Vagina (tissue), 2 donors: ENCODE data around the gene HORMAD2. TPM values are rescaled to one million over a fixed set of nuclear protein-coding genes. Genes with fewer than 3 reads are reported as not detected.

ENCODE experiments used
- DNase-seq, 2 donors: peaks; one replicate each; pipeline ENCODE4 v3.0.0-alpha.2; 2017; ENCODE audit errors: extremely low spot score in 2 of 2
- H3K27ac ChIP-seq: fragments of 200-600 bp; sonication (generic); one replicate; pipeline ENCODE4 v1.5.1; 2019
- H3K27me3 ChIP-seq: fragments of 200-600 bp; sonication (generic); one replicate; pipeline ENCODE4 v1.5.1; 2019
- H3K36me3 ChIP-seq, 2 donors: fragments of 200-600 bp; sonication (generic); one replicate each; pipeline ENCODE4 v1.5.1; 2017 to 2019
- H3K4me1 ChIP-seq: fragments of 200-600 bp; sonication (generic); one replicate; pipeline ENCODE4 v1.5.1; 2019
- H3K4me3 ChIP-seq, 2 donors: fragments of 200-600 bp; sonication (generic); 1 replicate in 1 of 2; 2 replicates in 1 of 2; pipeline ENCODE4 v1.5.1; 2016 to 2019
- H3K9me3 ChIP-seq: fragments of 200-600 bp; sonication (generic); one replicate; pipeline ENCODE4 v1.5.1; 2019
- CTCF ChIP-seq, 3 experiments: fragments of 450-650 bp in 2 of 3; fragments of 200-600 bp in 1 of 3; sonication (generic) in 1 of 3; IDR thresholded peaks; one replicate each; pipeline ENCODE4 v1.5.1; 2017 to 2019; ENCODE audit warnings: antibody characterized with exemption in 3 of 3, mild to moderate bottlenecking in 2 of 3, moderate library complexity in 2 of 3
- POLR2A ChIP-seq, 2 donors: fragments of 450-650 bp; IDR thresholded peaks; one replicate each; pipeline ENCODE4 v1.6.1; 2017; ENCODE audit warnings: antibody characterized with exemption in 2 of 2, mild to moderate bottlenecking in 2 of 2, moderate library complexity in 2 of 2
- POLR2AphosphoS5 ChIP-seq, 2 donors: sonication (generic); formaldehyde crosslinking; IDR thresholded peaks; one replicate each; pipeline ENCODE4 v1.9.0; 2017; ENCODE audit warnings: antibody characterized with exemption in 2 of 2, mild to moderate bottlenecking in 2 of 2, low read depth in 1 of 2; ENCODE audit not compliant: insufficient read depth in 1 of 2
- intact Hi-C: fragments of 100-400 bp; cut with DNase I; formaldehyde crosslinking; loops from one replicate; pipeline ENCODE4 v1.15.1; 2023
- total RNA-seq: library from RNA; depleted of rRNA; stranded (reverse); fragments of >200 nt; gene quantifications from one replicate; pipeline ENCODE4 v1.2.3, GENCODE V29; 2016

Gene HORMAD2
- total RNA-seq, 1 donor from 2014 or later, result not detected

GRCh38 chr22:30159561-30160353 lies 79.5 kb downstream of the HORMAD2 start:
- DNase-seq, result no peak
- H3K27me3 ChIP-seq, result no peaks in the 10 kb centered on the region
- H3K36me3 ChIP-seq, result no peaks in the 10 kb centered on the region
- H3K27ac ChIP-seq, result no peak overlapping the region
- no peak overlapping the region for H3K4me3 ChIP-seq
- intact Hi-C loops, result no loop called here
- TF ChIP-seq POLR2AphosphoS5 (IDR thresholded peaks at IDR 0.05; ENCODE audit: insufficient read depth in 1 of 2, low read depth in 1 of 2), result peak in 1 of 2 donors; percentile 20
- no peak for TF ChIP-seq CTCF (IDR thresholded peaks at IDR 0.05)
- H3K4me1 ChIP-seq, result no peaks in the 10 kb centered on the region
- H3K9me3 ChIP-seq, result no peaks in the 10 kb centered on the region

- Histone ChIP-seq H3K27me3 (no peaks in the 10 kb centered on the region), H3K27ac (no peak overlapping the region), H3K4me3 (no peak overlapping the region), H3K36me3 (no peaks in the 10 kb centered on the region), H3K4me1 (no peaks in the 10 kb centered on the region), H3K9me3 (no peaks in the 10 kb centered on the region)
- DNase-seq, result no peak
- TF ChIP-seq POLR2A (IDR thresholded peaks at IDR 0.05), result no peak
- TF ChIP-seq CTCF (IDR thresholded peaks at IDR 0.05), result no peak
- no peak for TF ChIP-seq POLR2AphosphoS5 (IDR thresholded peaks at IDR 0.05; ENCODE audit: insufficient read depth in 1 of 2, low read depth in 1 of 2)
- intact Hi-C loops, result no loop called here
Measured at GRCh38 chr22:30161051-30161469, 80.8 kb downstream of the HORMAD2 start.

GRCh38 chr22:30167296-30167695 lies 87.0 kb downstream of the HORMAD2 start:
- no peaks in the 10 kb centered on the region for H3K9me3 ChIP-seq
- H3K27ac ChIP-seq, result no peak overlapping the region
- H3K36me3 ChIP-seq, result no peaks in the 10 kb centered on the region
- H3K27me3 ChIP-seq, result no peaks in the 10 kb centered on the region
- intact Hi-C loops, result no loop called here
- TF ChIP-seq CTCF (IDR thresholded peaks at IDR 0.05) (no peak), POLR2A (IDR thresholded peaks at IDR 0.05) (no peak), POLR2AphosphoS5 (IDR thresholded peaks at IDR 0.05; ENCODE audit: insufficient read depth in 1 of 2, low read depth in 1 of 2) (no peak)
- no peak overlapping the region for H3K4me3 ChIP-seq
- H3K4me1 ChIP-seq, result no peaks in the 10 kb centered on the region
- DNase-seq, result no peak

- TF ChIP-seq POLR2A (IDR thresholded peaks at IDR 0.05) (no peak), POLR2AphosphoS5 (IDR thresholded peaks at IDR 0.05; ENCODE audit: insufficient read depth in 1 of 2, low read depth in 1 of 2) (no peak), CTCF (IDR thresholded peaks at IDR 0.05) (no peak)
- H3K27ac ChIP-seq, result no peak overlapping the region
- intact Hi-C loops, result no loop called here
- H3K4me1 ChIP-seq, result no peaks in the 10 kb centered on the region
- no peaks in the 10 kb centered on the region for H3K9me3 ChIP-seq
- H3K27me3 ChIP-seq, result no peaks in the 10 kb centered on the region
- DNase-seq, result no peak
- no peaks in the 10 kb centered on the region for H3K36me3 ChIP-seq
- H3K4me3 ChIP-seq, result no peak overlapping the region
Measured at GRCh38 chr22:30167734-30168133, 87.5 kb downstream of the HORMAD2 start.

- Histone ChIP-seq H3K36me3 (no peaks in the 10 kb centered on the region), H3K27me3 (no peaks in the 10 kb centered on the region), H3K27ac (no peak overlapping the region), H3K4me3 (no peak overlapping the region), H3K4me1 (no peaks in the 10 kb centered on the region), H3K9me3 (no peaks in the 10 kb centered on the region)
- intact Hi-C loops, result no loop called here
- no peak for DNase-seq
- TF ChIP-seq POLR2A (IDR thresholded peaks at IDR 0.05), result no peak
- TF ChIP-seq CTCF (IDR thresholded peaks at IDR 0.05), result no peak
- TF ChIP-seq POLR2AphosphoS5 (IDR thresholded peaks at IDR 0.05; ENCODE audit: insufficient read depth in 1 of 2, low read depth in 1 of 2), result no peak
Measured at GRCh38 chr22:30169002-30169401, 88.7 kb downstream of the HORMAD2 start.
